ENCODE results near the gene SOST.
"Not testable (repeated sequence)": the region's sequence is repeated elsewhere in the genome, so short reads cannot be mapped to it uniquely, and the experiment has no call there.

The SOST gene

GRCh38 chr17:43758497-43759174, at the start of gene SOST:
Gene SOST, minus strand, starts transcription at chr17:43758791. Its CDS starts 50 bp downstream, at chr17:43758741.
- no peak for DNase-seq

GRCh38 chr17:43808076-43808475, 49.5 kb upstream of the SOST start:
- DNase-seq, result peak; percentile 62 to 68 (median 65)

GRCh38 chr17:43805117-43805516, 46.5 kb upstream of the SOST start:
- DNase-seq, result no peak

GRCh38 chr17:43803758-43804157, 45.2 kb upstream of the SOST start:
- no peak for DNase-seq

- DNase-seq, result no peak
These were observed 43.3 kb upstream of the SOST start for GRCh38 chr17:43801844-43802243.

GRCh38 chr17:43800736-43801135, 42.1 kb upstream of the SOST start:
- DNase-seq, result no peak

- DNase-seq, result no peak
These were observed 40.5 kb upstream of the SOST start for GRCh38 chr17:43799047-43799446.

- DNase-seq, result not testable (repeated sequence)
These were observed 39.4 kb upstream of the SOST start for GRCh38 chr17:43798024-43798423.

- not testable (repeated sequence) for DNase-seq
These were observed 34.1 kb upstream of the SOST start for GRCh38 chr17:43792668-43793067.

- DNase-seq, result no peak
These were observed 33.0 kb upstream of the SOST start for GRCh38 chr17:43791589-43791988.

- DNase-seq, result no peak
These were observed 31.8 kb upstream of the SOST start for GRCh38 chr17:43790311-43790940.

- no peak for DNase-seq
These were observed 30.9 kb upstream of the SOST start for GRCh38 chr17:43789482-43789881.

- no peak for DNase-seq
These were observed 29.9 kb upstream of the SOST start for GRCh38 chr17:43788540-43788939.

GRCh38 chr17:43787728-43788127, 29.1 kb upstream of the SOST start:
- peak; percentile 72 to 84 (median 82) for DNase-seq

- DNase-seq, result peak; percentile 52 to 67 (median 54)
These were observed 26.1 kb upstream of the SOST start for GRCh38 chr17:43784628-43785101.

GRCh38 chr17:43784068-43784467, 25.5 kb upstream of the SOST start:
- peak; percentile 47 to 65 (median 64) for DNase-seq

GRCh38 chr17:43782913-43783680, 24.5 kb upstream of the SOST start:
- DNase-seq, result peak; percentile 31 to 57 (median 49)

- no peak for DNase-seq
These were observed 21.5 kb upstream of the SOST start, which contains the start of gene CFAP97D1 for GRCh38 chr17:43780135-43780534. Gene CFAP97D1, plus strand, starts transcription at chr17:43780435. Its CDS starts 28 bp downstream, at chr17:43780463.

- DNase-seq, result peak; percentile 50 to 61 (median 55)
These were observed 20.8 kb upstream of the SOST start for GRCh38 chr17:43779145-43780125.

- DNase-seq, result peak; percentile 95 to 96 (median 96)
These were observed 19.9 kb upstream of the SOST start, which contains the start of gene DUSP3 for GRCh38 chr17:43778337-43779144. Gene DUSP3, minus strand, starts transcription at chr17:43778977. Its CDS starts 53 bp downstream, at chr17:43778924.

All from suppressor macrophage treated with lipopolysaccharide for 1 hour (primary cell).